Nephron progenitor cell (in vitro differentiated cells): ENCODE results near the gene TMEM107.

Experiments used
- DNase-seq: peaks from one replicate; pipeline ENCODE4 v3.0.0; 2021
- H3K27ac Mint-ChIP-seq: 2 replicates; pipeline ENCODE4 v1.8.0; 2021; ENCODE audit warnings: mild to moderate bottlenecking, moderate library complexity, mixed read lengths
- H3K27me3 Mint-ChIP-seq: 2 replicates; pipeline ENCODE4 v1.8.0; 2021; ENCODE audit warnings: mild to moderate bottlenecking, low read depth, mixed read lengths; ENCODE audit not compliant: poor library complexity
- H3K36me3 Mint-ChIP-seq: 2 replicates; pipeline ENCODE4 v1.8.0; 2021; ENCODE audit warnings: low read depth, mixed read lengths
- H3K4me1 Mint-ChIP-seq: 2 replicates; pipeline ENCODE4 v1.8.0; 2021; ENCODE audit warnings: mixed read lengths
- H3K4me3 Mint-ChIP-seq: 2 replicates; pipeline ENCODE4 v1.8.0; 2021; ENCODE audit warnings: mild to moderate bottlenecking, moderate library complexity, mixed read lengths
- H3K9me3 Mint-ChIP-seq: 2 replicates; pipeline ENCODE4 v1.8.0; 2021; ENCODE audit warnings: mild to moderate bottlenecking, moderate library complexity, mixed read lengths
- TF ChIP-seq, protein P1 (sequence below): fragments of 200-600 bp; sonication (generic); IDR thresholded peaks from 2 replicates; pipeline ENCODE4 v1.5.0; 2021; ENCODE audit warnings: antibody characterized with exemption

The TMEM107 gene

DNA sequence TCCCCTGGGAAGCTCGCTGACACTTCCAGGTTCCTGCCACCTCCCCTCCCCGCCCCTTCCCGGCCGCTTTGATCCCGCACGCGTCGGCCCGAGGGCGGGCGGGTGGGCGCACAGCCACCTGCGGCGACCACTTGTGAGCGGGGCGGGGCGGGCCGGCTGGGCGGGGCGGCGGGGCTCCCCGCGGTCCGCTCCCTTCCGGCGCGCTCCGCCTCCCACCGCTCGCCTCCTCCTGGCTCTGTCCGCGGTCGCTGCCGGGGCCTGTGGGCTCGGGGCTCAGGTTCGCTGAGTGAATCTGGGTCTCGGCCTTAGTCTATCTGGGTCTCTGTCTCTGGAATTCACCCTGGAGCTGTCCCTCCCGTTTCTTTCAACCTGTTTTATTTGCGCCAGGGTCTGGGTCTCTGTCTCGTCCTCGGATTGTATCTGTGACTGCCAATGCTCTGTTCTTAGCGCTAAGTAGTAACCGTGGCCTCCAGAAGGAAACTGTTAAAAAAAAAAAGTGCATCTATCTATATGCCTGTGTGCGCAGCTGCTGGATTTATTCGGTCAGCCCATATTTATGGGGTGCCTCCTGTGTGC lies 49.6 kb downstream of the TMEM107 start:
- DNase-seq = peak; percentile 81
- TF ChIP-seq, protein P1, sequence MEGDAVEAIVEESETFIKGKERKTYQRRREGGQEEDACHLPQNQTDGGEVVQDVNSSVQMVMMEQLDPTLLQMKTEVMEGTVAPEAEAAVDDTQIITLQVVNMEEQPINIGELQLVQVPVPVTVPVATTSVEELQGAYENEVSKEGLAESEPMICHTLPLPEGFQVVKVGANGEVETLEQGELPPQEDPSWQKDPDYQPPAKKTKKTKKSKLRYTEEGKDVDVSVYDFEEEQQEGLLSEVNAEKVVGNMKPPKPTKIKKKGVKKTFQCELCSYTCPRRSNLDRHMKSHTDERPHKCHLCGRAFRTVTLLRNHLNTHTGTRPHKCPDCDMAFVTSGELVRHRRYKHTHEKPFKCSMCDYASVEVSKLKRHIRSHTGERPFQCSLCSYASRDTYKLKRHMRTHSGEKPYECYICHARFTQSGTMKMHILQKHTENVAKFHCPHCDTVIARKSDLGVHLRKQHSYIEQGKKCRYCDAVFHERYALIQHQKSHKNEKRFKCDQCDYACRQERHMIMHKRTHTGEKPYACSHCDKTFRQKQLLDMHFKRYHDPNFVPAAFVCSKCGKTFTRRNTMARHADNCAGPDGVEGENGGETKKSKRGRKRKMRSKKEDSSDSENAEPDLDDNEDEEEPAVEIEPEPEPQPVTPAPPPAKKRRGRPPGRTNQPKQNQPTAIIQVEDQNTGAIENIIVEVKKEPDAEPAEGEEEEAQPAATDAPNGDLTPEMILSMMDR = no peak
- Mint-ChIP-seq H3K36me3 (no peaks in the 10 kb centered on the region), H3K4me1 (peaks cover 37% of the 10 kb centered on the region), H3K9me3 (no peaks in the 10 kb centered on the region), H3K27me3 (peaks cover 55% of the 10 kb centered on the region), H3K4me3 (peak overlapping the region; percentile 93), H3K27ac (peak overlapping the region; percentile 31)

DNA sequence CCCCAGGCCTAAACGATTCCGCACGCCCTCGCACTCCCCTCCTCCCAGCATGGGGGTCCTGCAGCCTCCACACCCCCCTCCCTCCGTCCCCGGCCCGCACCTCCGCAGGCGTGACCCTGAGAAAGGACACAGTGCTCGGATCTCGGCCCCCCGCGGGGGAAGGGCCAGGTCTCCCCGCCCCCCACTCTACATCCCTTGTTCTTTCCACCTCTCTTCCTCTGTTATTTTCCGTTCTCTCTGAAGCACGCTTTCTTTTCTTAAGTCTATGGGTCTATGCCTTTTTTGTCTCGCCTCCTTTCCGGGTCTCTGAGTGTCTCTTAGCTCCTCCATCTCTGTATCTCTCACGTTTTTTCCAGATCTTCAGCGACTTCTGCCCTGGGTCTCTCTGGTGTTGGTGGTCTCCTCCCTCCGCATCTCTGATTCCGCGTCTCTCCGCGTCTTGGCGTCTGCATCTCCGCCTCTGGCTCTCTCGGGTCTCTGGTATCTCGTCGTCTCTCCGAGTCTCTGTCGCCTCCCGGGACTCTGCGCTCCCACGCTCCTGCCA lies 50.2 kb downstream of the TMEM107 start:
- Mint-ChIP-seq H3K36me3 (no peaks in the 10 kb centered on the region), H3K4me3 (peak overlapping the region; percentile 93), H3K9me3 (no peaks in the 10 kb centered on the region), H3K4me1 (peaks cover 37% of the 10 kb centered on the region), H3K27ac (peak overlapping the region; percentile 91), H3K27me3 (peaks cover 56% of the 10 kb centered on the region)
- TF ChIP-seq, protein P1 = no peak
- DNase-seq = peak; percentile 61

DNA sequence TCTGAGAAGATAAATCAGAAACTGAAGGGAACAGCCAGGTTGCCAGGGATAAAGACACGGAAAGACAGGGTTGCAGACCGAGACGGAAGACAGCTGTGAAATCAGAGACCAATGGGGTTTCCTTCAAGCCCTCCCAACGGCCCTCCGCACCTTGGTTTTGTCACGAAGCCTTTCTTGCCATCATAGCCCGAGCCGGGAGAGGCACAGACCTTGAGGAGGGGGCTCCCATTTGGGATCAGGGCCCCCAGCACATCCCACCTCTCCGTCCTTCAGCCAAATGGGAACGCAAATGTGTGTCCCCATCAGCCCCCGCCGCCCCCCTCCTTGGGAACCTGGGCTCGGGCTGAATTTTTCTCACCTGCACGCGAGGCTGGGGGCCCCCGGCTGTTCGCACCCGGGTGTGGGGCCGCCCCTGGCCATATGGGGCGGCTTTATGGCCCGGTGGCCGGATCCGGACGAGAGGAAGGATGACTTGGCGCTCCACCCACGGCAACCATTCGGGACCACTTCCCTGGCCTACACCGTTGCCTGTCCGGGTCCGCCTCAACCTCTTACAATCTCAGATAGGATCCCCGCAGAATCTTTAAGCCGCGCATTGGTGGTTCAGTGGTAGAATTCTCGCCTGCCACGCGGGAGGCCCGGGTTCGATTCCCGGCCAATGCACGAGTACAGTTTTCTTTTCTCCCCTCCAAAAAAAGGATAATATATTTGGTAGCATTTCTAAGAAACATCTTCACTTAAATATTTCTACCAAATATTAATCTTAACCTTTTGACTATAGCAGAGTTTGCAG lies 50.8 kb downstream of the TMEM107 start:
- Mint-ChIP-seq H3K27me3 (peaks cover 61% of the 10 kb centered on the region), H3K9me3 (no peaks in the 10 kb centered on the region), H3K36me3 (no peaks in the 10 kb centered on the region), H3K4me3 (peak overlapping the region; percentile 93), H3K27ac (peak overlapping the region; percentile 91), H3K4me1 (peaks cover 37% of the 10 kb centered on the region)
- TF ChIP-seq, protein P1 = no peak
- peak; percentile 92 for DNase-seq

DNA sequence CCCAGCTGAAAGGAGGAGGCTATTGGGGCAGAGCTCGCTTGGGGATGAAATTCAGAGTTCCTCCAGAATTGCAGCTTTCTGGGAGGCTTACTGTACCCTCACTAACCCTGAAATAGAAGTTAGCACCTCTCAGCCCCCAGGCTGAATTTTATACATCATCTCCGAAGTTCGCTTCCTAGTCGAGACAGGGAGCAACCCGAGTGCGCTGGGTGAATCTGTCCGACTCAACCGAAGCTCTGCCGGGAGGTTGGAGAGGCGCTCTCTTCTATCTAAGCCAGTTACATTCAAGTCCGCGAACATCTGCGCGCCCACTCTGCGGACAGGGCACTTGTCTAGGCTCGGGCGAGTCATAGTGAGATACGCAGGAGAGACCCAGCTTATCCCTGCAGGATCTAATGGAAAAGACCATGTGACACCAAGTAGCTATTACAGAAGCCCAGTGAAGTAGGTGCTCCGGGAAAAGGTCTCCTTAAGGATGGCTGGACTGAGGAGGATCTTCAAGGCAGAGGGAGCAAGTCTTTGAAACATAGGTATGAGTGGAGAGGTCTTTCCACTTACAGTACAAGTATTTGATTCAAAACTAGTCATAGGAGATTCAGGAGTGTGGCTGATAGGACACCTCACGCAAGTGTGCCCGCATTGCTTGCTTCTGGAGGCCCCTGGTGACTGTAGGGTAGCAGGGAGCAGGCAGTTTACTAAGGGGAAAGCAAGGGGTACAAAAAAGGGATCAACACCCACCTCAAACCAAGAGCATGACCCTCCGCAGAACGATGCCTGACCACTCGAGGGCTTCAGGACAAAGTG lies 51.6 kb downstream of the TMEM107 start:
- TF ChIP-seq, protein P1 = no peak
- peak overlapping the region; percentile 31 for H3K27ac Mint-ChIP-seq
- peaks cover 37% of the 10 kb centered on the region for H3K4me1 Mint-ChIP-seq
- H3K36me3 Mint-ChIP-seq = no peaks in the 10 kb centered on the region
- H3K9me3 Mint-ChIP-seq = no peaks in the 10 kb centered on the region
- DNase-seq = peak; percentile 38
- peak overlapping the region; percentile 93 for H3K4me3 Mint-ChIP-seq
- H3K27me3 Mint-ChIP-seq = peaks cover 60% of the 10 kb centered on the region

DNA sequence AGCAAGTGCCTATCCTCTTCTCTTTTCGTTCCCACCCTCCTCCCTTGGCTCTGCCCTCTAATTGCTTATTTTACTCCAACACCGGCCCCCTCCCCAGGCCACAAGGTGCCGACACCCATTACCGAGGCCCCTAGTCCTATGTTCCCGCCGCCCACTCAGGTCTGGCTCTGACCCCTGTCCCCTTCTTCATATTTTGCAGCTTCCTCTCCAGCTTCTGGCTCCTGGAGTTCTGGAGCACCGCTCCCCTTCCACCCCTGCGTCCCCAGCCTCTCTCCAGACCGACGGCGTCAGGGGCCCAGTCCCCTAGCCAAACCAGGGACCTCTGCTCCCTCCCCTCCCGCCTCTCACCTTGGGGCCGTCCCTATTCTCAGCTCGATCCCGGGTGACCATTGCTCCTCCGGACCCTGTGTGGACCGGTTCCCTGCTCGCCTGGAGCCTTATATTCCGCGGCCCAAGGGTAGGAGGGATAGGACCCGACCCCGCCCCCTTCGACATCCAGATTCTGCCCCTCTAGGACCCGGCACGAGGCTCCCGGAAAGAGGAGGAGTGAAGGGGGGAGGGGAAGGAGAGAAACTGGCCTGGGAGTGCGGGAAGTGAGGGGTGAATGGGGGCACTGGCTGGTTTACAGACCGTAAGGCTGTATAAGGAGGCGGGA lies 52.4 kb downstream of the TMEM107 start, which contains the start of gene HES7:
HES7 (minus strand) TSS at position 412 of the 655 bp plus-strand sequence; CDS start at position 390, 22 bp downstream.
- peak within 1 kb of the TSS; percentile 52 for H3K27ac Mint-ChIP-seq
- no peaks in the 10 kb centered on the region for H3K9me3 Mint-ChIP-seq
- peak; percentile 73 for DNase-seq
- TF ChIP-seq, protein P1 = no peak
- H3K36me3 Mint-ChIP-seq = no peaks in the 10 kb centered on the region
- H3K4me1 Mint-ChIP-seq = peaks cover 37% of the 10 kb centered on the region
- peak within 1 kb of the TSS; percentile 93 for H3K4me3 Mint-ChIP-seq
- H3K27me3 Mint-ChIP-seq = peaks cover 58% of the 10 kb centered on the region
